ENCODE measurements around the gene HBD.

The HBD gene

GRCh38 chr11:5240458-5240857 is 6.2 kb upstream of the HBD start:
- in situ Hi-C loops (cut with MboI; ENCODE audit: low sequenced_read_pairs, unreplicated experiment): no loop called here
- no peak for DNase-seq (ENCODE audit: low spot score)
- TF ChIP-seq CTCF (IDR thresholded peaks at IDR 0.05; ENCODE audit: borderline replicate concordance, control extremely low read depth, extremely low read depth, insufficient read depth, missing control alignments): no peak

GRCh38 chr11:5240056-5240455 is 5.8 kb upstream of the HBD start:
- DNase-seq (ENCODE audit: low spot score): no peak
- in situ Hi-C loops (cut with MboI; ENCODE audit: low sequenced_read_pairs, unreplicated experiment): no loop called here

GRCh38 chr11:5239046-5239445 is 4.8 kb upstream of the HBD start:
- no peak for DNase-seq (ENCODE audit: low spot score)
- TF ChIP-seq CTCF (IDR thresholded peaks at IDR 0.05; ENCODE audit: borderline replicate concordance, control extremely low read depth, extremely low read depth, insufficient read depth, missing control alignments): no peak
- in situ Hi-C loops (cut with MboI; ENCODE audit: low sequenced_read_pairs, unreplicated experiment): no loop called here

More at GRCh38 chr11:5240056-5240455, 5.8 kb upstream of the HBD start:
- TF ChIP-seq CTCF (IDR thresholded peaks at IDR 0.05; ENCODE audit: borderline replicate concordance, control extremely low read depth, extremely low read depth, insufficient read depth, missing control alignments): no peak

- no peak for TF ChIP-seq CTCF (IDR thresholded peaks at IDR 0.05; ENCODE audit: borderline replicate concordance, control extremely low read depth, extremely low read depth, insufficient read depth, missing control alignments)
- no peak for DNase-seq (ENCODE audit: low spot score)
- in situ Hi-C loops (cut with MboI; ENCODE audit: low sequenced_read_pairs, unreplicated experiment): no loop called here
Measured at GRCh38 chr11:5238486-5238885, 4.2 kb upstream of the HBD start.

GRCh38 chr11:5237420-5237819 is 3.1 kb upstream of the HBD start:
- in situ Hi-C loops (cut with MboI; ENCODE audit: low sequenced_read_pairs, unreplicated experiment): no loop called here
- DNase-seq (ENCODE audit: low spot score): no peak
- TF ChIP-seq CTCF (IDR thresholded peaks at IDR 0.05; ENCODE audit: borderline replicate concordance, control extremely low read depth, extremely low read depth, insufficient read depth, missing control alignments): no peak

GRCh38 chr11:5235364-5236095 is 1.2 kb upstream of the HBD start:
- no peak for TF ChIP-seq CTCF (IDR thresholded peaks at IDR 0.05; ENCODE audit: borderline replicate concordance, control extremely low read depth, extremely low read depth, insufficient read depth, missing control alignments)
- in situ Hi-C loops (cut with MboI; ENCODE audit: low sequenced_read_pairs, unreplicated experiment): no loop called here

More at GRCh38 chr11:5235364-5236095, 1.2 kb upstream of the HBD start:
- no peak for DNase-seq (ENCODE audit: low spot score)
